Lower lobe of right lung (tissue), 2 donors: ENCODE measurements around the gene RUVBL2. TPM values are rescaled to one million over a fixed set of nuclear protein-coding genes. Genes with fewer than 3 reads are reported as not detected.
A peak's percentile ranks its signal among the peaks of the same experiment; 100 is the strongest.

Source experiments
- ATAC-seq, 2 donors: fragments of 200-7000 bp; cut with Tn5 transposase; one replicate each; pipeline ENCODE4 v1.9.1; 2020 to 2022; ENCODE audit warnings: mild to moderate bottlenecking in 2 of 2, moderate library complexity in 2 of 2
- DNase-seq: peaks from one replicate; pipeline ENCODE4 v3.0.0-alpha.2; 2020
- H3K27ac ChIP-seq: fragments of 200-600 bp; one replicate; pipeline ENCODE4 v1.8.0; 2022
- H3K27me3 ChIP-seq: fragments of 200-600 bp; one replicate; pipeline ENCODE4 v1.8.0; 2022; ENCODE audit warnings: low read depth
- H3K36me3 ChIP-seq: fragments of 200-600 bp; one replicate; pipeline ENCODE4 v1.8.0; 2022; ENCODE audit warnings: mild to moderate bottlenecking
- H3K4me1 ChIP-seq: fragments of 200-600 bp; one replicate; pipeline ENCODE4 v1.8.0; 2022
- H3K4me3 ChIP-seq: fragments of 200-600 bp; one replicate; pipeline ENCODE4 v1.8.0; 2022; ENCODE audit warnings: mild to moderate bottlenecking
- H3K9me3 ChIP-seq: fragments of 200-600 bp; one replicate; pipeline ENCODE4 v1.8.0; 2022
- CTCF ChIP-seq: fragments of 200-600 bp; IDR thresholded peaks from one replicate; pipeline ENCODE4 v1.8.0; 2022; ENCODE audit warnings: antibody characterized with exemption, mild to moderate bottlenecking
- intact Hi-C: fragments of 100-400 bp; cut with DNase I; formaldehyde crosslinking; loops from one replicate; pipeline ENCODE4 v1.11.0; 2022
- total RNA-seq: library from RNA; stranded (reverse); fragmentation: NEBNext Ultra II Directional; extraction: Animal tissue kit (Norgen Biotek cat#: 25700); gene quantifications from one replicate; pipeline ENCODE4 v1.2.1, GENCODE V29; 2021
- donor health status: DM: no; HTN: yes; CAD: no; lungs with severe emphysema.

Gene RUVBL2
- total RNA-seq, 1 donor from 2014 or later = 45.3 TPM

GRCh38 chr19:48968179-48968661 is 25.5 kb upstream of the RUVBL2 start:
- DNase-seq (no peak), ATAC-seq (no peak)
- Histone ChIP-seq H3K36me3 (peaks cover 70% of the 10 kb centered on the region), H3K4me1 (peaks cover 47% of the 10 kb centered on the region), H3K27me3 (no peaks in the 10 kb centered on the region), H3K9me3 (no peaks in the 10 kb centered on the region), H3K4me3 (no peak overlapping the region), H3K27ac (peak overlapping the region; percentile 25)
- TF ChIP-seq CTCF = no peak
- intact Hi-C loops = no loop called here

GRCh38 chr19:48968813-48969218 is 24.9 kb upstream of the RUVBL2 start:
- no peak for ATAC-seq
- Histone ChIP-seq H3K4me1 (peaks cover 41% of the 10 kb centered on the region), H3K9me3 (no peaks in the 10 kb centered on the region), H3K27ac (peak overlapping the region; percentile 25), H3K36me3 (peaks cover 76% of the 10 kb centered on the region), H3K4me3 (no peak overlapping the region), H3K27me3 (no peaks in the 10 kb centered on the region)
- intact Hi-C loops = no loop called here
- no peak for DNase-seq
- no peak for TF ChIP-seq CTCF

GRCh38 chr19:48969276-48970138 is 24.2 kb upstream of the RUVBL2 start:
- Histone ChIP-seq H3K9me3 (no peaks in the 10 kb centered on the region), H3K4me1 (peaks cover 34% of the 10 kb centered on the region), H3K4me3 (no peak overlapping the region), H3K27ac (no peak overlapping the region), H3K27me3 (no peaks in the 10 kb centered on the region), H3K36me3 (peaks cover 82% of the 10 kb centered on the region)
- ATAC-seq = no peak
- TF ChIP-seq CTCF = no peak
- DNase-seq = no peak
- intact Hi-C loops = no loop called here

GRCh38 chr19:48970139-48970766 is 23.4 kb upstream of the RUVBL2 start:
- TF ChIP-seq CTCF = no peak
- H3K9me3 ChIP-seq = no peaks in the 10 kb centered on the region
- peaks cover 32% of the 10 kb centered on the region for H3K4me1 ChIP-seq
- H3K36me3 ChIP-seq = peaks cover 84% of the 10 kb centered on the region
- H3K27ac ChIP-seq = no peak overlapping the region
- no peak overlapping the region for H3K4me3 ChIP-seq
- DNase-seq (no peak), ATAC-seq (no peak)
- H3K27me3 ChIP-seq = no peaks in the 10 kb centered on the region
- intact Hi-C loops = no loop called here

GRCh38 chr19:48970923-48971395 is 22.7 kb upstream of the RUVBL2 start:
- Histone ChIP-seq H3K4me3 (no peak overlapping the region), H3K4me1 (peaks cover 32% of the 10 kb centered on the region), H3K27ac (no peak overlapping the region), H3K27me3 (no peaks in the 10 kb centered on the region), H3K9me3 (no peaks in the 10 kb centered on the region), H3K36me3 (peaks cover 83% of the 10 kb centered on the region)
- intact Hi-C loops = no loop called here
- peak; percentile 97 for TF ChIP-seq CTCF
- DNase-seq = peak; percentile 90
- peak; percentile 81 for ATAC-seq
